GM13976 (cell line): ENCODE results near the gene EFCAB7.
A peak's percentile ranks its signal among the peaks of the same experiment; 100 is the strongest.
"Not testable (repeated sequence)": the region's sequence is repeated elsewhere in the genome, so short reads cannot be mapped to it uniquely, and the experiment has no call there.

Experiments
- DNase-seq: peaks from one replicate; pipeline ENCODE4 v3.0.0; 2012; ENCODE audit warnings: low spot score
- in situ Hi-C: fragments of 300-500 bp; cut with MboI; formaldehyde crosslinking; loops from one replicate; pipeline ENCODE4 v1.12.0; 2022; ENCODE audit warnings: low sequenced_read_pairs, mixed read lengths, inconsistent platforms; ENCODE audit not compliant: unreplicated experiment
- TF ChIP-seq, protein P1 (sequence below): IDR thresholded peaks from 2 replicates; pipeline ENCODE4 v1.5.1; 2012; ENCODE audit warnings: borderline replicate concordance, mild to moderate bottlenecking; ENCODE audit not compliant: insufficient read depth; ENCODE audit errors: extremely low read depth, missing control alignments, control extremely low read depth

EFCAB7 gene

DNA sequence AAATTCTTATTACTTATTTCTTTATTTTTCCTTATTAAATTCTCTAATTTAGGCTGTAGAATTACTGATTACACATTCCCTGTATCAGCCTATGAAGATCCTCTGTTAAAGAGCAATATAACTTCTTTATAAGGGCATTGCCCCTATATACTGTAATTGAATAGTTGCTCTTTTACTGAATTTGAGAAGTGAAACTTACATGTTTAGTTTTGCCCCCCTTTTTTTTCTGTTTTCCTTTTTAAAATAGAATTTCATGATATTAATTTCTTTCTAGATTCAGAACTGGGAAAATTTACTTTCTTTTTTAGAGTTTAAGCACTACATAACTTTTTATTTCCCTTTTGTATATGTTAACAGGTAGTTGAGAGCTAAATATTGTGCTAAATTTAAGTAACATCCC, 40.4 kb downstream of the EFCAB7 start:
- TF ChIP-seq, protein P1, sequence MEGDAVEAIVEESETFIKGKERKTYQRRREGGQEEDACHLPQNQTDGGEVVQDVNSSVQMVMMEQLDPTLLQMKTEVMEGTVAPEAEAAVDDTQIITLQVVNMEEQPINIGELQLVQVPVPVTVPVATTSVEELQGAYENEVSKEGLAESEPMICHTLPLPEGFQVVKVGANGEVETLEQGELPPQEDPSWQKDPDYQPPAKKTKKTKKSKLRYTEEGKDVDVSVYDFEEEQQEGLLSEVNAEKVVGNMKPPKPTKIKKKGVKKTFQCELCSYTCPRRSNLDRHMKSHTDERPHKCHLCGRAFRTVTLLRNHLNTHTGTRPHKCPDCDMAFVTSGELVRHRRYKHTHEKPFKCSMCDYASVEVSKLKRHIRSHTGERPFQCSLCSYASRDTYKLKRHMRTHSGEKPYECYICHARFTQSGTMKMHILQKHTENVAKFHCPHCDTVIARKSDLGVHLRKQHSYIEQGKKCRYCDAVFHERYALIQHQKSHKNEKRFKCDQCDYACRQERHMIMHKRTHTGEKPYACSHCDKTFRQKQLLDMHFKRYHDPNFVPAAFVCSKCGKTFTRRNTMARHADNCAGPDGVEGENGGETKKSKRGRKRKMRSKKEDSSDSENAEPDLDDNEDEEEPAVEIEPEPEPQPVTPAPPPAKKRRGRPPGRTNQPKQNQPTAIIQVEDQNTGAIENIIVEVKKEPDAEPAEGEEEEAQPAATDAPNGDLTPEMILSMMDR = no peak
- no peak for DNase-seq
- in situ Hi-C loops = no loop called here

DNA sequence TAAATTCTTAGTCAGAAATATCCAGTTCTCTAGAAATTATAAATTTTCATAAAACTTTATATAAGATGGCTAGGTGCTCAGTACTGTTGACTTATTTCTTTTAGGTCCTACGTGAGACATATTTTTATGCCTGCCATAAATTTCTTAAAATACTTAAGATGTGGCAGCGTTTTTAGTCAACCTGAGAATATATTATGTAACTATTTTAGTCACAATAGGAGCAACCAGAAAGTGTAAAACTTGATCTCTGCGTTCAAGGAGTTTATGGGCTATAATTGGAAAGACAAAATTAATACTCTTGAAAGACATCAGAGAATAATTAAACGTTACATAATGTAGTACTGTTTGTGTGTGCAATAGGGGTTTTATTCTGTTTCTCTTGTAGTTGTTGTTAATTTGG, 45.7 kb downstream of the EFCAB7 start:
- in situ Hi-C loops = no loop called here
- TF ChIP-seq, protein P1 = no peak
- no peak for DNase-seq

DNA sequence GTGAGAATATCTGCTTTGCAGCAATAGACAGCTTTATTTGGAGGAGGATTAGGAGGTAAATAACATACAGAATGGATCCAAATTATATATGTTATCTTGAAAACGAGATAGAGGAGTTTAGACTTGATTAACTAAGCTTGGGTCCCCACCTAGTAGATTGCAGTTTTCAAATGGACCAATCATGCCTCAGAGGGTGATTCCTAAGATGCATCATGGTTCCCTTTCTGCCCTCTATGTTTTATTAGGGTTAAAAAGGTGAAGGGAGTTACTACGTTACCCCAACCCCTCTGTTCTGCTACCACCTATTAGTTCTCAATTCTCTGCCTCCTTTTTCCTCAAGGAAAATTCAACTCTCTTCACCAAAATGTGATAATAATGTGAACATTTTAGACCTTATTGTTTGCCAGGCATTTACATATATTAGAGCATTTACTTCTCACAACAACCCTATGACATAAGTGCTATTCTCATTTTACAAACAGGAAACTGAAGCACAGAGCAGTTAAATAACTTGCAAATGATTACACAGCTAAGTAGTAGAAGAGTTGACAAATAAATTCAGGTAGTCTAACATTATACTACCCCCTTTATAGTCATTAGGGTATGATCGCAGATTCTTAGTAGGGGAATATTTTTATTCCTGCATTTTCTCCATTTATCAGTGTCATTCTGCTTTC, 46.5 kb downstream of the EFCAB7 start:
- no peak for DNase-seq
- in situ Hi-C loops = no loop called here
- TF ChIP-seq, protein P1 = no peak

DNA sequence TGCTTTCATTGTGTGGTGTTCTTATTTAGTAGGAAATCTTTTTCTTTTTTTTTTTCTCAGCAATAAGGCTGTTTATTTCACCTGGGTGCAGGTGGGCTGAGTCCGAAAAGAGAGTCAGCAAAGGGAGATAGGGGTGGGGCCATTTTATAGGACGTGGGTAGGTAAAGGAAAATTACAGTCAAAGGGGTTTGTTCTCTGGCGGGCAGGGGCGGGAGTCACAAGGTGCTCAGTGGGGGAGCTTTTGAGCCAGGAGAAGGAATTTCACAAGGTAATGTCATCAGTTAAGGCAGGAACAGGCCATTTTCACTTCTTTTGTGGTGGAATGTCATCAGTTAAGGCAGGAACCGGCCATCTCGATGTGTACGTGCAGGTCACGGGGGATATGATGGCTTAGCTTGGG, 49.4 kb downstream of the EFCAB7 start:
- in situ Hi-C loops, DNase-seq: not testable (repeated sequence)

DNA sequence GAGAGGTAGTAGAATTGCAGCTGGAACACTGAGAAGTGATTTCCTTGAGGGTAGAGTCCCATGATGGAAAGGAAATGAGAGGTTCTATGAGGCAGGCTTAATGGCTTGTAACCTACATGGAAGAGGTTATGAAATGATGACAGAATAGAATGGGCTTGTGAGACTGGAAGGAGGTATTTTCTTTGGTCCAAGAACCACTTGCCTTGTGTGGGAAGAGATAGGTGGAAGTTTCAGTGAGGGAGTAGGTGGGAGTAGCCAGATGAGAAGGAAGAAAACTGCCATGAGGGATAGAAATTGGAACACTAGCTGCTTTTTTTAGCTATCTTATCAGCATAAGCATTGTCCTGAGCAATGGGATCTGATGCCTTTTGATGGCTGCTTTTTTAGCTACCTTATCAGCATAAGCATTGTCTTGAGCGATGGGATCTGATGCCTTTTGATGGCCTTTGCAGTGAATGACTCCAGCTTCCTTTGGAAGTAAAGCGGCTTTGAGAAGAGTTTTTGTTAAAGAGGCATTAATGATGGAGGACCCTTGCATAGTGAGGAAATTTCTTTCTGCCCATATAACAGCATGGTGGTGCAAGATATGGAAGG, 51.0 kb downstream of the EFCAB7 start:
- DNase-seq, in situ Hi-C loops: not testable (repeated sequence)

DNA sequence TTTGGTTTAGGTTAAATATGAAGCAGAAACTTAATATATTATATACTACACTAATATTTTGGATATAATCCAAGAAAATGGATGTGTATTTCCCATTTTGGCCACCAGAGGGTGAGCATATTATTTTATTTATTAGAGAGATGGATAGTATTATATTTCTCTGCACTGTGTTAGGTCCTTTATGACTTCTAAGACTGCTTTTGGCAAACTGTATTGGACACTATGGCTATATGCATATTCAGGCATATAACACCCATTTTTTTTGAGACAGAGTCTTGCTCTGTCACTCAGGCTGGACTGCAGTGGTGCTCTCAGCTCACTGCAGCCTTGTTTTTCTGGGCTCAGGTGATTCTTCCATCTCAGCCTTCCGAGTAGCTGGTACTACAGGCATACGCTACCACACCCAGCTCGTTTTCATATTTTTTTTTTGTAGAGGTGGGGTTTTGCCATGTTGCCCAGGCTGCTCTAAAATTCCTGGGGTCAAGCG, 52.1 kb downstream of the EFCAB7 start:
- TF ChIP-seq, protein P1 = peak; percentile 17
- in situ Hi-C loops = no loop called here
- DNase-seq = no peak

DNA sequence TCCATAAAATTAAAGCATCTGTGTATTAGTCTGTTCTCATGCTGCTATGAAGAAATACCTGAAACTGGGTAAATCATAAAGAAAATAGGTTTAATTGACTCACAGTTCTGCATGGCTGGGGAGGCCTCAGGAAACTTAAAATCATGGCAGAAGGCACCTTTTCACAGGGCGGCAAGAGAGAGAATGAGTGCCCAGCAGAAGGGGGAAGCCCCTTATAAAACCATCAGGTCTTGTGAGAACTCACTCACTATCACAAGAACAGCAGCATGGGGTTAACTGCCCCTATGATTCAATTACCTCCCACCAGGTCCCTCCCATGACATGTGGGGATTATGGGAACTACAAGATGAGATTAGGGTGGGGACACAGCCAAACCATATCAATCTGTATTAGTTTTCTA, 63.0 kb downstream of the EFCAB7 start:
- DNase-seq, in situ Hi-C loops: not testable (repeated sequence)

DNA sequence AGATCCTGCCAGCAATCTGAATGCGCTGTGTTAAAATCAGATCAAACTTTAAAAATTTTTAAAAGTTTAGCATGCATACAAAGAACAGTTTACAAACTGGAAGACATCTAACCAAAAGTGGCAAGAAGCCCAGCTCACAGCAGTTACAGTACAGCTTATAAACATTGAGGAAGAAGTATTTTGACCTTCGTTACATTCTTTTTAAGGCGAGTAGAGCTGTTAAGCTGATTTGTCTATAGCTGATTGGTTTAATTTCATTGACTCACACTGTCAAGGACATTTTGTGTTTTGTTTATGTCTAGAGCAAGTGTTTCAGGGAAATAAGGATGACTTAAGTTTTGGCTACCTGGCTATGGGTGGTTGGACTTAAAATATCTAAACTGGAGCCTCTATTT, 66.8 kb downstream of the EFCAB7 start:
- TF ChIP-seq, protein P1 = no peak
- in situ Hi-C loops = no loop called here

More for the DNA sequence above, 66.8 kb downstream of the EFCAB7 start:
- no peak for DNase-seq
